ENCODE measurements around the gene PKN1.

The PKN1 gene

GRCh38 chr19:14516746-14517438, 83.8 kb downstream of the PKN1 start:
- DNase-seq = no peak

GRCh38 chr19:14517446-14517839, 84.3 kb downstream of the PKN1 start:
- DNase-seq = no peak

DNA sequence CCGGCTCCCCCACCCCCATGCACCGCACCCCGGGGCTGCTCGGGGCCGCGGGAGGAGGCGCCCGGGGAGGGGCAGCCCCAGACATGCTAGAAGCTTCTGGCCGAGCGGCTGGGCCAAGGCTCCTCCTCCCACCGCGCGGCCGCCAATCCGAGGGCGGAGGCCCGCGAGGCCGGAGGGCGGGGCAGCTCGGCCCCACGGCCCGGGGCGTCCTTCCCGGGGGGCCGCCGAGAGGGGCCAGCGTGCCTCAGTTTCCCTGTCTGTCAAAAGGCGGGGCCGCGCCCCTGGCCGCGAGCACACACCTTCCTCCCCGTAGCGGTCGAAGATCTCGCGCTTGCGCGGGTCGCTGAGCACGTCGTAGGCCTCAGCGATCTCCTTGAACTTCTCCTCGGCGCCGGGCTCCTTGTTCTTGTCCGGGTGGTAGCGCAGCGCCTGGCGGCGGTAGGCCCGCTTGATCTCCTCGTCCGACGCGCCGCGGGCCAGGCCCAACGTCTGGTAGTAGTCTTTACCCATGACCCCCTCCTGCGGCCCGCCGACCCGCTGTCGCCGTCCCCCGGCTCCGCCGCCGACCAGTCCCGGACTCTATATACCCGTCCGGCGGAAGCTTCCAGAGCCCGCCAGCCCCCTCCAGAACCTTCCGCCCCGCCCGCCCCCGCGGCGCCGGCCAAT, 84.9 kb downstream of the PKN1 start, which contains the start of gene DNAJB1:
TSS of gene DNAJB1 (minus strand) at position 558 of the 666 bp plus-strand sequence. CDS start at position 510, 48 bp downstream.
- peak; percentile 53 to 56 for DNase-seq

GRCh38 chr19:14519245-14519859, 86.2 kb downstream of the PKN1 start:
- DNase-seq = no peak

DNA sequence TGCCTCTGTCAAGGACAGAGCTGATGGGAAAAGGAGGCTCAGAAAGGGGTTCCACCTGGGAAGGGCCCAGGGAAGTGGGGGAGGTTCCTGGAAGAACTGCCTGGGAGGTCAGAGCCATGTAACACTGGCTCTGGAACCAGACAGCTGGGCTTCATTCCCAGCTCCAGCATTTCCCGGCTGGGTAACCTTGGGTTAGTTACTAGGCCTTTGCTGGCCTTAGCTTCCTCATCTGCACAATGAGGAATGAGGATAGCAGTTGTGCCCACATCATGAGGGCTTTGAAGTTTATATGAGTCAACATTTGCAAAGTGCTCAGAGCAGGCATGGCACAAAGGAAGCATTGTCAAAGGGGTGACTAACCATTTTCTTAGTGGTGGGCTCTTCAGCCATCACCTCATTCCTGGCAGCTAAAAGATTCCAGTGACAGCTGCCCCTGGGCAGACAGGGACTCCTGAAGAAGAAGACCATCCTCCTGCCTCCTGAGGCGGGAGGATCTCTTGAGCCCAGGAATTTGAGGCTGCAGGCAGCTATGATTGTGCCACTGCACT, 86.8 kb downstream of the PKN1 start:
- no peak for DNase-seq

- DNase-seq = no peak
Measured at GRCh38 chr19:14520543-14520942, 87.4 kb downstream of the PKN1 start.
